Upper lobe of left lung (tissue), 4 donors: ENCODE data around the gene TBXA2R.

Source experiments
- CTCF ChIP-seq, 6 experiments: fragments of 450-650 bp in 4 of 6; fragments of 200-600 bp in 2 of 6; sonication (generic) in 2 of 6; IDR thresholded peaks; one replicate each; pipeline ENCODE4 v1.5.1; 2016 to 2019; ENCODE audit warnings: antibody characterized with exemption in 6 of 6
- EP300 ChIP-seq, 4 donors: sonication (generic); formaldehyde crosslinking; IDR thresholded peaks; one replicate each; pipeline ENCODE4 v1.5.1; 2017; ENCODE audit warnings: antibody characterized with exemption in 4 of 4, control low read depth in 2 of 4
- POLR2A ChIP-seq, 4 donors: fragments of 450-650 bp; IDR thresholded peaks; one replicate each; pipeline ENCODE4 v1.5.1; 2016 to 2017; ENCODE audit warnings: antibody characterized with exemption in 4 of 4, mild to moderate bottlenecking in 2 of 4
- POLR2AphosphoS5 ChIP-seq, 2 donors: sonication (generic); formaldehyde crosslinking; IDR thresholded peaks; one replicate each; pipeline ENCODE4 v1.5.1; 2017; ENCODE audit warnings: antibody characterized with exemption in 2 of 2

DNA sequence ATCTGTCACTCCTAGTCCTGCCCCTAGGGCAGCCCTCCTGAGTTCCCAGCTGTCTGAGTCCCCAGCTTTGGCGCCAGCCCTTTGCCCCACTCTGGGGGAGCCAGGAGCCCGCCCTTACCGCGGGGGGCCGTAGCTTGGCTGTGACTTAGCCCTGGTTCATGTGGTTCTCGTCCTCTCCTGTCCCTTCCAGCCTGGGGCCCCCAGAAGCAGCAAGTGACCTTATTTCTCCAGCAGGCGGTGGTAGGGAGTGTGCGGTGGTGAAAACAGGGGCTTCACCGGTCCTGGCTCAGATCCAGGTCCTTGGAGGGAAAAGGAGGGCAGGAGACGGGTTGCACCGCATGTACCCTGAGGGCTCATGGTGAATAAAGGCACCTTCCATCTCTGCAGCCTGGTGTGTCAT is 13.5 kb downstream of the TBXA2R start:
- TF ChIP-seq CTCF (IDR thresholded peaks at IDR 0.05) (no peak), POLR2AphosphoS5 (IDR thresholded peaks at IDR 0.05) (no peak), POLR2A (IDR thresholded peaks at IDR 0.05) (no peak), EP300 (IDR thresholded peaks at IDR 0.05) (no peak)
